NB4 (cell line): ENCODE data around the gene YARS1.

Experiments used
- MYC ChIP-seq: IDR thresholded peaks from 2 replicates; pipeline ENCODE4 v1.6.1; 2011; ENCODE audit warnings: low read depth, low read length
- POLR2A ChIP-seq: IDR thresholded peaks from 2 replicates; pipeline ENCODE4 v1.6.1; 2011; ENCODE audit warnings: mild to moderate bottlenecking; ENCODE audit not compliant: insufficient read length; ENCODE audit errors: extremely low read depth
- TF ChIP-seq, protein P1 (sequence below): IDR thresholded peaks from one replicate; pipeline ENCODE4 v1.5.1; 2012; ENCODE audit warnings: low read depth, low read length
- TF ChIP-seq, protein P2 (sequence below): IDR thresholded peaks from 2 replicates; pipeline ENCODE4 v1.6.1; 2011; ENCODE audit warnings: low read depth, low read length

- TF ChIP-seq, protein P1, sequence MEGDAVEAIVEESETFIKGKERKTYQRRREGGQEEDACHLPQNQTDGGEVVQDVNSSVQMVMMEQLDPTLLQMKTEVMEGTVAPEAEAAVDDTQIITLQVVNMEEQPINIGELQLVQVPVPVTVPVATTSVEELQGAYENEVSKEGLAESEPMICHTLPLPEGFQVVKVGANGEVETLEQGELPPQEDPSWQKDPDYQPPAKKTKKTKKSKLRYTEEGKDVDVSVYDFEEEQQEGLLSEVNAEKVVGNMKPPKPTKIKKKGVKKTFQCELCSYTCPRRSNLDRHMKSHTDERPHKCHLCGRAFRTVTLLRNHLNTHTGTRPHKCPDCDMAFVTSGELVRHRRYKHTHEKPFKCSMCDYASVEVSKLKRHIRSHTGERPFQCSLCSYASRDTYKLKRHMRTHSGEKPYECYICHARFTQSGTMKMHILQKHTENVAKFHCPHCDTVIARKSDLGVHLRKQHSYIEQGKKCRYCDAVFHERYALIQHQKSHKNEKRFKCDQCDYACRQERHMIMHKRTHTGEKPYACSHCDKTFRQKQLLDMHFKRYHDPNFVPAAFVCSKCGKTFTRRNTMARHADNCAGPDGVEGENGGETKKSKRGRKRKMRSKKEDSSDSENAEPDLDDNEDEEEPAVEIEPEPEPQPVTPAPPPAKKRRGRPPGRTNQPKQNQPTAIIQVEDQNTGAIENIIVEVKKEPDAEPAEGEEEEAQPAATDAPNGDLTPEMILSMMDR: no peak
- TF ChIP-seq, protein P2, sequence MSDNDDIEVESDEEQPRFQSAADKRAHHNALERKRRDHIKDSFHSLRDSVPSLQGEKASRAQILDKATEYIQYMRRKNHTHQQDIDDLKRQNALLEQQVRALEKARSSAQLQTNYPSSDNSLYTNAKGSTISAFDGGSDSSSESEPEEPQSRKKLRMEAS: no peak
- no peak for TF ChIP-seq POLR2A
- no peak for TF ChIP-seq MYC
Observed at GRCh38 chr1:32766328-32766972, 50.7 kb downstream of the YARS1 start.
